ENCODE results near the gene IKZF5. TPM values are rescaled to one million over a fixed set of nuclear protein-coding genes. Genes with fewer than 3 reads are reported as not detected.

The IKZF5 gene
- total and polyA plus RNA-seq, 2 donors = 4.2 to 27.6 TPM

GRCh38 chr10:123007558-123008354 lies 839 bp downstream of the IKZF5 start:
- Histone ChIP-seq H3K9me3 (ENCODE audit: control insufficient read depth in 2 of 2, insufficient read depth in 1 of 2, low read length in 1 of 2) (peaks cover 0 to 4% of the 10 kb centered on the region in 2 donors), H3K27me3 (ENCODE audit: control insufficient read depth in 2 of 2, insufficient read depth in 1 of 2, low read length in 1 of 2) (no peaks in the 10 kb centered on the region), H3K27ac (ENCODE audit: low read depth in 1 of 2, low read length in 1 of 2) (peak overlapping the region; percentile 95 to 99), H3K4me1 (ENCODE audit: control insufficient read depth in 2 of 2, insufficient read depth in 2 of 2, low read length in 2 of 2) (peaks cover 9 to 10% of the 10 kb centered on the region in 2 donors), H3K36me3 (ENCODE audit: control insufficient read depth in 2 of 2, insufficient read depth in 2 of 2, low read length in 1 of 2) (no peaks in the 10 kb centered on the region), H3K4me3 (ENCODE audit: low read length in 2 of 2) (peak overlapping the region; percentile 95 to 99)
- DNase-seq (ENCODE audit: low read depth in 6 of 9, low spot score in 9 of 9) = peak; percentile 19 to 75 (median 42)
- WGBS = 9% methylated on average over 30 of the region's 30 CpGs

DNA sequence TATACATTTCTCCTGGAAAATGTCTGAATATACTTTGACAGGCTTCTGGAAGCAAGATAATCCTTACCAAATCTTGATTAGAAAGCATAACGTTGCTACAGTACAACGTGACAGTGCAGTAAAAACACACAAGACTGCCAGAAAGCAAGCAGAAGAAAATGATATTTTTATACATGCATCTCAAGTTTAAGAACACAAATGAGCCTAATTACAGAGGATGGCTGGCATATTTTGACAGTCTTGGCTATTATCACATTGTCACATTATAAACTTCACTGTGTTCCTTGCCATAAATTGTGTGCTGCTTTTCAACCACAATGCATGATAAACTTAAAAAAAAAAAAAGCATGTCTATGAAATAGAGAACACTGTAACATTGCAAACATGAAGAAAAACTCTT lies 4.3 kb downstream of the IKZF5 start:
- 99% methylated on average over 2 of the region's 2 CpGs for WGBS
- H3K27me3 ChIP-seq (ENCODE audit: control insufficient read depth in 2 of 2, insufficient read depth in 1 of 2, low read length in 1 of 2) = no peaks in the 10 kb centered on the region

GRCh38 chr10:123001370-123001769 lies 7.2 kb downstream of the IKZF5 start:
- H3K9me3 ChIP-seq (ENCODE audit: control insufficient read depth in 2 of 2, insufficient read depth in 1 of 2, low read length in 1 of 2) = no peaks in the 10 kb centered on the region
- no peaks in the 10 kb centered on the region for H3K4me1 ChIP-seq (ENCODE audit: control insufficient read depth in 2 of 2, insufficient read depth in 2 of 2, low read length in 2 of 2)
- no peak for DNase-seq (ENCODE audit: low read depth in 6 of 9, low spot score in 9 of 9)
- H3K4me3 ChIP-seq (ENCODE audit: low read length in 2 of 2) = no peak overlapping the region
- H3K27ac ChIP-seq (ENCODE audit: low read depth in 1 of 2, low read length in 1 of 2) = no peak overlapping the region
- peaks cover 10 to 13% of the 10 kb centered on the region in 2 donors for H3K36me3 ChIP-seq (ENCODE audit: control insufficient read depth in 2 of 2, insufficient read depth in 2 of 2, low read length in 1 of 2)
- over 99% methylated on average over 2 of the region's 2 CpGs for WGBS
- H3K27me3 ChIP-seq (ENCODE audit: control insufficient read depth in 2 of 2, insufficient read depth in 1 of 2, low read length in 1 of 2) = no peaks in the 10 kb centered on the region

More for the DNA sequence above, 4.3 kb downstream of the IKZF5 start:
- H3K36me3 ChIP-seq (ENCODE audit: control insufficient read depth in 2 of 2, insufficient read depth in 2 of 2, low read length in 1 of 2) = no peaks in the 10 kb centered on the region
- H3K9me3 ChIP-seq (ENCODE audit: control insufficient read depth in 2 of 2, insufficient read depth in 1 of 2, low read length in 1 of 2) = peaks cover 0 to 4% of the 10 kb centered on the region in 2 donors
- H3K4me3 ChIP-seq (ENCODE audit: low read length in 2 of 2) = no peak overlapping the region
- H3K4me1 ChIP-seq (ENCODE audit: control insufficient read depth in 2 of 2, insufficient read depth in 2 of 2, low read length in 2 of 2) = peaks cover 4 to 6% of the 10 kb centered on the region in 2 donors
- no peak for DNase-seq (ENCODE audit: low read depth in 6 of 9, low spot score in 9 of 9)
- H3K27ac ChIP-seq (ENCODE audit: low read depth in 1 of 2, low read length in 1 of 2) = no peak overlapping the region

GRCh38 chr10:123000155-123000554 lies 8.4 kb downstream of the IKZF5 start:
- WGBS = 97% methylated on average over 3 of the region's 3 CpGs
- H3K4me1 ChIP-seq (ENCODE audit: control insufficient read depth in 2 of 2, insufficient read depth in 2 of 2, low read length in 2 of 2) = no peaks in the 10 kb centered on the region

GRCh38 chr10:122999347-122999746 lies 9.2 kb downstream of the IKZF5 start:
- H3K36me3 ChIP-seq (ENCODE audit: control insufficient read depth in 2 of 2, insufficient read depth in 2 of 2, low read length in 1 of 2) = peaks cover 23 to 27% of the 10 kb centered on the region in 2 donors
- H3K27ac ChIP-seq (ENCODE audit: low read depth in 1 of 2, low read length in 1 of 2) = no peak overlapping the region
- 97% methylated on average over 3 of the region's 3 CpGs for WGBS
- no peak for DNase-seq (ENCODE audit: low read depth in 6 of 9, low spot score in 9 of 9)
- H3K4me1 ChIP-seq (ENCODE audit: control insufficient read depth in 2 of 2, insufficient read depth in 2 of 2, low read length in 2 of 2) = no peaks in the 10 kb centered on the region
- no peak overlapping the region for H3K4me3 ChIP-seq (ENCODE audit: low read length in 2 of 2)
- no peaks in the 10 kb centered on the region for H3K27me3 ChIP-seq (ENCODE audit: control insufficient read depth in 2 of 2, insufficient read depth in 1 of 2, low read length in 1 of 2)
- no peaks in the 10 kb centered on the region for H3K9me3 ChIP-seq (ENCODE audit: control insufficient read depth in 2 of 2, insufficient read depth in 1 of 2, low read length in 1 of 2)

More at GRCh38 chr10:123000155-123000554, 8.4 kb downstream of the IKZF5 start:
- Histone ChIP-seq H3K4me3 (ENCODE audit: low read length in 2 of 2) (no peak overlapping the region), H3K9me3 (ENCODE audit: control insufficient read depth in 2 of 2, insufficient read depth in 1 of 2, low read length in 1 of 2) (no peaks in the 10 kb centered on the region), H3K36me3 (ENCODE audit: control insufficient read depth in 2 of 2, insufficient read depth in 2 of 2, low read length in 1 of 2) (peaks cover 19 to 22% of the 10 kb centered on the region in 2 donors), H3K27me3 (ENCODE audit: control insufficient read depth in 2 of 2, insufficient read depth in 1 of 2, low read length in 1 of 2) (no peaks in the 10 kb centered on the region), H3K27ac (ENCODE audit: low read depth in 1 of 2, low read length in 1 of 2) (no peak overlapping the region)
- no peak for DNase-seq (ENCODE audit: low read depth in 6 of 9, low spot score in 9 of 9)

GRCh38 chr10:122998934-122999333 lies 9.7 kb downstream of the IKZF5 start:
- Histone ChIP-seq H3K9me3 (ENCODE audit: control insufficient read depth in 2 of 2, insufficient read depth in 1 of 2, low read length in 1 of 2) (no peaks in the 10 kb centered on the region), H3K4me3 (ENCODE audit: low read length in 2 of 2) (no peak overlapping the region), H3K4me1 (ENCODE audit: control insufficient read depth in 2 of 2, insufficient read depth in 2 of 2, low read length in 2 of 2) (no peaks in the 10 kb centered on the region), H3K36me3 (ENCODE audit: control insufficient read depth in 2 of 2, insufficient read depth in 2 of 2, low read length in 1 of 2) (peaks cover 27 to 31% of the 10 kb centered on the region in 2 donors), H3K27ac (ENCODE audit: low read depth in 1 of 2, low read length in 1 of 2) (no peak overlapping the region), H3K27me3 (ENCODE audit: control insufficient read depth in 2 of 2, insufficient read depth in 1 of 2, low read length in 1 of 2) (no peaks in the 10 kb centered on the region)
- no peak for DNase-seq (ENCODE audit: low read depth in 6 of 9, low spot score in 9 of 9)
- 98% methylated on average over 3 of the region's 3 CpGs for WGBS

GRCh38 chr10:122998360-122998917 lies 10.2 kb downstream of the IKZF5 start:
- 98% methylated on average over 6 of the region's 6 CpGs for WGBS
- H3K36me3 ChIP-seq (ENCODE audit: control insufficient read depth in 2 of 2, insufficient read depth in 2 of 2, low read length in 1 of 2) = peaks cover 31 to 35% of the 10 kb centered on the region in 2 donors

DNA sequence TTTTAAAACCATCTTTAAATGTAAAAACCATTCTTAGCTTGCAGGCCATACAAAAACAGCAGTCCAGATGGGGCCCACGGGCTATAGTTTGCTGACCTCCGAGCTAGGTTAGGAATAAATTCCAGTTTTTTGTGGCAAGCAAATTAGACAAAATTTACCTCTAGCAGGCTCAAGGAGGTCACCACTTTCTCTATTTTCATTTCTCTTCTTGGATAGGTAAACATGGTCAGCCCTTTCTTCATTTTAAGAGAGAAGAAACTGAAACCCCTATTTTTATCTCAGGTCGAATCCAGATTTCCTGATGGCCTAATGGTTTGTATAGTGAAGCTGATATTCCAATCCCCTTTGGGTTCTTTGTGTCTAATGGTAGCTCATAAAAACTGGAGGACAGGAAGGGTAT lies 10.7 kb downstream of the IKZF5 start:
- 97% methylated on average over 3 of the region's 3 CpGs for WGBS
- H3K36me3 ChIP-seq (ENCODE audit: control insufficient read depth in 2 of 2, insufficient read depth in 2 of 2, low read length in 1 of 2) = peaks cover 31 to 35% of the 10 kb centered on the region in 2 donors

More at GRCh38 chr10:122998360-122998917, 10.2 kb downstream of the IKZF5 start:
- no peaks in the 10 kb centered on the region for H3K9me3 ChIP-seq (ENCODE audit: control insufficient read depth in 2 of 2, insufficient read depth in 1 of 2, low read length in 1 of 2)
- no peaks in the 10 kb centered on the region for H3K4me1 ChIP-seq (ENCODE audit: control insufficient read depth in 2 of 2, insufficient read depth in 2 of 2, low read length in 2 of 2)
- no peak overlapping the region for H3K4me3 ChIP-seq (ENCODE audit: low read length in 2 of 2)
- H3K27me3 ChIP-seq (ENCODE audit: control insufficient read depth in 2 of 2, insufficient read depth in 1 of 2, low read length in 1 of 2) = no peaks in the 10 kb centered on the region
- no peak overlapping the region for H3K27ac ChIP-seq (ENCODE audit: low read depth in 1 of 2, low read length in 1 of 2)
- no peak for DNase-seq (ENCODE audit: low read depth in 6 of 9, low spot score in 9 of 9)

DNA sequence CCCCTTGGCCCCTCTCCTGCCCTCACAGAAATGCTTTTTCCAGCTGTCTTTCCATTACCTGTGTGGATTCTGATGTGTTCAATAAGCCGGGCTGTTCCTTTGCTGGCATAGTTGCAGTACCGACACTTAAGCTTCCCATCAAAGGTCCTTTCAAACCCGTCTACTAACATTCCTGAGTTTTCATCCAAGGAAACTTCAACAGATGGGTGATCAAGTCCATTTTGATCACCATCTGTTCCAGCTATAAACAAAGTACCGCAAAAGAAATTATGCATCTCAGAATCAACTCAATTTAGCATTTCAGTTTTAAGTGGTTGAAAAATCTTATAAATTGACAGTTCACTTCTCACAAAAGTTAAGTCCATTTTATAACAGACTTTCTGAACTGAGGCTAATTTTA lies 12.7 kb downstream of the IKZF5 start:
- WGBS = 97% methylated on average over 4 of the region's 4 CpGs
- H3K4me1 ChIP-seq (ENCODE audit: control insufficient read depth in 2 of 2, insufficient read depth in 2 of 2, low read length in 2 of 2) = no peaks in the 10 kb centered on the region
- no peak for DNase-seq (ENCODE audit: low read depth in 6 of 9, low spot score in 9 of 9)
- H3K27ac ChIP-seq (ENCODE audit: low read depth in 1 of 2, low read length in 1 of 2) = no peak overlapping the region
- no peaks in the 10 kb centered on the region for H3K9me3 ChIP-seq (ENCODE audit: control insufficient read depth in 2 of 2, insufficient read depth in 1 of 2, low read length in 1 of 2)
- peaks cover 31 to 39% of the 10 kb centered on the region in 2 donors for H3K36me3 ChIP-seq (ENCODE audit: control insufficient read depth in 2 of 2, insufficient read depth in 2 of 2, low read length in 1 of 2)
- H3K4me3 ChIP-seq (ENCODE audit: low read length in 2 of 2) = no peak overlapping the region
- no peaks in the 10 kb centered on the region for H3K27me3 ChIP-seq (ENCODE audit: control insufficient read depth in 2 of 2, insufficient read depth in 1 of 2, low read length in 1 of 2)

More for the DNA sequence above, 10.7 kb downstream of the IKZF5 start:
- Histone ChIP-seq H3K4me3 (ENCODE audit: low read length in 2 of 2) (no peak overlapping the region), H3K27me3 (ENCODE audit: control insufficient read depth in 2 of 2, insufficient read depth in 1 of 2, low read length in 1 of 2) (no peaks in the 10 kb centered on the region), H3K4me1 (ENCODE audit: control insufficient read depth in 2 of 2, insufficient read depth in 2 of 2, low read length in 2 of 2) (no peaks in the 10 kb centered on the region), H3K27ac (ENCODE audit: low read depth in 1 of 2, low read length in 1 of 2) (no peak overlapping the region), H3K9me3 (ENCODE audit: control insufficient read depth in 2 of 2, insufficient read depth in 1 of 2, low read length in 1 of 2) (no peaks in the 10 kb centered on the region)
- DNase-seq (ENCODE audit: low read depth in 6 of 9, low spot score in 9 of 9) = no peak
